Measurements from ENCODE around the gene GPBP1. TPM values are rescaled to one million over a fixed set of nuclear protein-coding genes. Genes with fewer than 3 reads are reported as not detected.
"Not testable (repeated sequence)": the region's sequence is repeated elsewhere in the genome, so short reads cannot be mapped to it uniquely, and the experiment has no call there.

GPBP1 gene
- total and polyA plus RNA-seq, 2 experiments from 2014 or later, result 65.3 to 85.9 TPM

GRCh38 chr5:57262541-57262940 is 88.7 kb downstream of the GPBP1 start:
- no peaks in the 10 kb centered on the region for H3K27me3 ChIP-seq
- DNase-seq (ENCODE audit: low read depth in 1 of 2, low spot score in 1 of 2), result no peak
- no peaks in the 10 kb centered on the region for H3K4me1 ChIP-seq (ENCODE audit: low read depth)
- H3K4me3 ChIP-seq, result no peak overlapping the region
- no peak overlapping the region for H3K27ac ChIP-seq
- H3K9me3 ChIP-seq (ENCODE audit: low read depth), result no peaks in the 10 kb centered on the region
- H3K36me3 ChIP-seq, result peaks cover 40% of the 10 kb centered on the region
- no peak for TF ChIP-seq CTCF (IDR thresholded peaks at IDR 0.05; ENCODE audit: low read depth, low read length)

- TF ChIP-seq CTCF (IDR thresholded peaks at IDR 0.05; ENCODE audit: low read depth, low read length), result no peak
These were observed 93.9 kb downstream of the GPBP1 start for GRCh38 chr5:57267805-57268204.

GRCh38 chr5:57276353-57276752 is 102.5 kb downstream of the GPBP1 start:
- no peak for DNase-seq (ENCODE audit: low read depth in 1 of 2, low spot score in 1 of 2)
- Histone ChIP-seq H3K4me3 (no peak overlapping the region), H3K36me3 (no peaks in the 10 kb centered on the region), H3K9me3 (ENCODE audit: low read depth) (no peaks in the 10 kb centered on the region), H3K27ac (no peak overlapping the region), H3K4me1 (ENCODE audit: low read depth) (no peaks in the 10 kb centered on the region), H3K27me3 (no peaks in the 10 kb centered on the region)
- TF ChIP-seq CTCF (IDR thresholded peaks at IDR 0.05; ENCODE audit: low read depth, low read length), result no peak

More at GRCh38 chr5:57267805-57268204, 93.9 kb downstream of the GPBP1 start:
- Histone ChIP-seq H3K9me3 (ENCODE audit: low read depth) (no peaks in the 10 kb centered on the region), H3K4me1 (ENCODE audit: low read depth) (no peaks in the 10 kb centered on the region), H3K27me3 (no peaks in the 10 kb centered on the region), H3K27ac (no peak overlapping the region), H3K4me3 (no peak overlapping the region), H3K36me3 (peaks cover 10% of the 10 kb centered on the region)
- DNase-seq (ENCODE audit: low read depth in 1 of 2, low spot score in 1 of 2), result no peak

GRCh38 chr5:57277085-57277484 is 103.2 kb downstream of the GPBP1 start:
- H3K4me3 ChIP-seq, result no peak overlapping the region
- H3K9me3 ChIP-seq (ENCODE audit: low read depth), result no peaks in the 10 kb centered on the region
- DNase-seq (ENCODE audit: low read depth in 1 of 2, low spot score in 1 of 2), result peak in 1 of 2 donors; percentile 57
- no peaks in the 10 kb centered on the region for H3K27me3 ChIP-seq
- no peaks in the 10 kb centered on the region for H3K36me3 ChIP-seq
- no peaks in the 10 kb centered on the region for H3K4me1 ChIP-seq (ENCODE audit: low read depth)
- TF ChIP-seq CTCF (IDR thresholded peaks at IDR 0.05; ENCODE audit: low read depth, low read length), result peak; percentile 27
- H3K27ac ChIP-seq, result no peak overlapping the region

- no peak for TF ChIP-seq CTCF (IDR thresholded peaks at IDR 0.05; ENCODE audit: low read depth, low read length)
- no peak overlapping the region for H3K4me3 ChIP-seq
These were observed 107.0 kb downstream of the GPBP1 start for GRCh38 chr5:57280853-57281252.

GRCh38 chr5:57285084-57285483 is 111.2 kb downstream of the GPBP1 start:
- H3K4me1 ChIP-seq (ENCODE audit: low read depth); H3K4me3 ChIP-seq; H3K27me3 ChIP-seq; H3K27ac ChIP-seq; H3K36me3 ChIP-seq; H3K9me3 ChIP-seq (ENCODE audit: low read depth); DNase-seq (ENCODE audit: low read depth in 1 of 2, low spot score in 1 of 2): not testable (repeated sequence)

More at GRCh38 chr5:57280853-57281252, 107.0 kb downstream of the GPBP1 start:
- no peak for DNase-seq (ENCODE audit: low read depth in 1 of 2, low spot score in 1 of 2)
- no peaks in the 10 kb centered on the region for H3K4me1 ChIP-seq (ENCODE audit: low read depth)
- no peak overlapping the region for H3K27ac ChIP-seq
- no peaks in the 10 kb centered on the region for H3K9me3 ChIP-seq (ENCODE audit: low read depth)
- H3K27me3 ChIP-seq, result no peaks in the 10 kb centered on the region
- H3K36me3 ChIP-seq, result no peaks in the 10 kb centered on the region

Measured in cardiac muscle cell (in vitro differentiated cells and primary cell).